CD8-positive, alpha-beta memory T cell (primary cell): ENCODE measurements around the gene SAMM50. TPM values are rescaled to one million over a fixed set of nuclear protein-coding genes. Genes with fewer than 3 reads are reported as not detected.
A peak's percentile ranks its signal among the peaks of the same experiment; 100 is the strongest.

Source experiments
- CTCF ChIA-PET: fragments of 350-600 bp; sonication (Branson Sonifier 250); formaldehyde crosslinking; loops from one replicate; lab custom pipeline; 2021; ENCODE audit warnings: antibody characterized with exemption; lab: Charles Lee
- POLR2A ChIA-PET: fragments of 350-600 bp; sonication (Branson Sonifier 250); formaldehyde crosslinking; loops from one replicate; lab custom pipeline; 2021; ENCODE audit warnings: antibody characterized with exemption; lab: Charles Lee
- DNase-seq, 5 donors: peaks; one replicate each; pipeline versions ENCODE4 v3.0.0 to v3.0.0-alpha.2; 2020 to 2022; ENCODE audit warnings: mixed read lengths in 1 of 5
- H3K27ac ChIP-seq: one replicate; pipeline ENCODE4 v1.7.0; 2013; ENCODE audit warnings: low read depth, mild to moderate bottlenecking, low read length, moderate library complexity
- H3K27me3 ChIP-seq: 2 replicates; pipeline ENCODE4 v1.7.0; 2013; ENCODE audit warnings: low read length, mild to moderate bottlenecking; ENCODE audit not compliant: insufficient read depth, poor library complexity, severe bottlenecking
- H3K36me3 ChIP-seq: 2 replicates; pipeline ENCODE4 v1.7.0; 2013; ENCODE audit warnings: mild to moderate bottlenecking, low read length, moderate library complexity; ENCODE audit not compliant: insufficient read depth
- H3K4me1 ChIP-seq: 2 replicates; pipeline ENCODE4 v1.7.0; 2013; ENCODE audit warnings: mild to moderate bottlenecking, low read length, moderate library complexity; ENCODE audit not compliant: insufficient read depth
- H3K4me3 ChIP-seq: 2 replicates; pipeline ENCODE4 v1.7.0; 2013; ENCODE audit warnings: mild to moderate bottlenecking, low read length
- H3K9me3 ChIP-seq: 2 replicates; pipeline ENCODE4 v1.7.0; 2013; ENCODE audit warnings: mild to moderate bottlenecking, low read length
- H3K27ac Mint-ChIP-seq, 8 donors: one replicate each; pipeline ENCODE4 v1.8.0; 2020 to 2021; ENCODE audit warnings: mixed read lengths in 8 of 8, mild to moderate bottlenecking in 6 of 8, inconsistent platforms in 3 of 8, moderate library complexity in 3 of 8
- H3K27me3 Mint-ChIP-seq, 2 donors: one replicate each; pipeline ENCODE4 v1.8.0; 2020 to 2021; ENCODE audit warnings: mixed read lengths in 2 of 2, mild to moderate bottlenecking in 1 of 2, moderate library complexity in 1 of 2
- H3K36me3 Mint-ChIP-seq, 3 donors: one replicate each; pipeline ENCODE4 v1.8.0; 2020 to 2021; ENCODE audit warnings: mixed read lengths in 3 of 3, inconsistent platforms in 1 of 3, mild to moderate bottlenecking in 1 of 3
- H3K4me1 Mint-ChIP-seq, 3 donors: one replicate each; pipeline ENCODE4 v1.8.0; 2020 to 2021; ENCODE audit warnings: mixed read lengths in 3 of 3, inconsistent platforms in 1 of 3, mild to moderate bottlenecking in 1 of 3
- H3K4me3 Mint-ChIP-seq, 7 donors: one replicate each; pipeline ENCODE4 v1.8.0; 2020 to 2021; ENCODE audit warnings: mixed read lengths in 7 of 7, mild to moderate bottlenecking in 6 of 7, moderate library complexity in 4 of 7, inconsistent platforms in 2 of 7
- H3K9me3 Mint-ChIP-seq, 5 donors: one replicate each; pipeline ENCODE4 v1.8.0; 2020 to 2022; ENCODE audit warnings: mixed read lengths in 5 of 5, mild to moderate bottlenecking in 3 of 5, moderate library complexity in 2 of 5, inconsistent platforms in 1 of 5
- polyA plus RNA-seq: library from polyadenylated mRNA; unstranded; fragments of 300-500 nt; fragmentation: Illumina TruSeq; gene quantifications from one replicate; pipeline ENCODE4 v1.2.3, GENCODE V29; 2021
- total RNA-seq, 2 experiments: library from RNA; stranded (reverse); gene quantifications; one replicate each; pipeline ENCODE4 v1.2.3, GENCODE V29; 2021

Gene SAMM50
- total and polyA plus RNA-seq, 3 experiments from 2014 or later = 58.8 to 67.2 (median 61.3) TPM

GRCh38 chr22:43928468-43928867 is 26.8 kb upstream of the SAMM50 start:
- Mint-ChIP-seq H3K36me3 (no peaks in the 10 kb centered on the region), H3K4me3 (no peak overlapping the region), H3K27ac (peak overlapping the region in 1 of 8 donors; percentile 8), H3K4me1 (no peaks in the 10 kb centered on the region), H3K9me3 (peaks cover 0 to 2% (median 0%) of the 10 kb centered on the region in 5 donors), H3K27me3 (peaks cover 21 to 43% of the 10 kb centered on the region in 2 donors)
- H3K9me3 ChIP-seq = no peaks in the 10 kb centered on the region
- H3K4me3 ChIP-seq = no peak overlapping the region
- H3K36me3 ChIP-seq = no peaks in the 10 kb centered on the region
- DNase-seq = no peak
- POLR2A ChIA-PET = no interaction called here
- CTCF ChIA-PET = no interaction called here
- H3K27ac ChIP-seq = no peak overlapping the region
- H3K27me3 ChIP-seq = no peaks in the 10 kb centered on the region
- H3K4me1 ChIP-seq = no peaks in the 10 kb centered on the region

GRCh38 chr22:43928908-43929307 is 26.3 kb upstream of the SAMM50 start:
- no peak overlapping the region for H3K27ac ChIP-seq

GRCh38 chr22:43931771-43932170 is 23.5 kb upstream of the SAMM50 start:
- H3K36me3 ChIP-seq = no peaks in the 10 kb centered on the region
- ChIA-PET POLR2A (no interaction called here), CTCF (interaction anchor here (1.3 kb wide), 1 partner anchor 14 kb away, joined by 3 read pairs; no protein-coding TSS in a partner anchor)
- H3K4me1 Mint-ChIP-seq = no peaks in the 10 kb centered on the region
- H3K36me3 Mint-ChIP-seq = no peaks in the 10 kb centered on the region
- peaks cover 10 to 53% of the 10 kb centered on the region in 2 donors for H3K27me3 Mint-ChIP-seq
- no peak overlapping the region for H3K27ac Mint-ChIP-seq
- peaks cover 0 to 2% (median 0%) of the 10 kb centered on the region in 5 donors for H3K9me3 Mint-ChIP-seq
- no peak overlapping the region for H3K4me3 ChIP-seq
- H3K4me1 ChIP-seq = no peaks in the 10 kb centered on the region
- H3K4me3 Mint-ChIP-seq = no peak overlapping the region
- H3K27ac ChIP-seq = no peak overlapping the region
- H3K9me3 ChIP-seq = no peaks in the 10 kb centered on the region
- H3K27me3 ChIP-seq = no peaks in the 10 kb centered on the region
- DNase-seq = no peak

More at GRCh38 chr22:43928908-43929307, 26.3 kb upstream of the SAMM50 start:
- H3K9me3 ChIP-seq = no peaks in the 10 kb centered on the region
- Mint-ChIP-seq H3K36me3 (no peaks in the 10 kb centered on the region), H3K27me3 (peaks cover 21 to 46% of the 10 kb centered on the region in 2 donors), H3K9me3 (peaks cover 0 to 2% (median 0%) of the 10 kb centered on the region in 5 donors), H3K4me3 (no peak overlapping the region), H3K4me1 (no peaks in the 10 kb centered on the region), H3K27ac (peak overlapping the region in 1 of 8 donors; percentile 8)
- no peaks in the 10 kb centered on the region for H3K27me3 ChIP-seq
- CTCF ChIA-PET = no interaction called here
- H3K4me3 ChIP-seq = no peak overlapping the region
- no peaks in the 10 kb centered on the region for H3K36me3 ChIP-seq
- POLR2A ChIA-PET = no interaction called here
- no peaks in the 10 kb centered on the region for H3K4me1 ChIP-seq
- DNase-seq = no peak

GRCh38 chr22:43941449-43941848 is 13.8 kb upstream of the SAMM50 start:
- no peaks in the 10 kb centered on the region for H3K9me3 Mint-ChIP-seq
- H3K27me3 ChIP-seq = no peaks in the 10 kb centered on the region
- peak overlapping the region in 1 of 8 donors; percentile 75 for H3K27ac Mint-ChIP-seq
- H3K36me3 Mint-ChIP-seq = peaks cover 0 to 2% (median 0%) of the 10 kb centered on the region in 3 donors
- H3K4me1 ChIP-seq = no peaks in the 10 kb centered on the region
- no peaks in the 10 kb centered on the region for H3K36me3 ChIP-seq
- DNase-seq = no peak
- H3K9me3 ChIP-seq = no peaks in the 10 kb centered on the region
- ChIA-PET CTCF (no interaction called here), POLR2A (no interaction called here)
- H3K4me1 Mint-ChIP-seq = no peaks in the 10 kb centered on the region
- no peak overlapping the region for H3K4me3 ChIP-seq
- peaks cover 13 to 29% of the 10 kb centered on the region in 2 donors for H3K27me3 Mint-ChIP-seq
- H3K4me3 Mint-ChIP-seq = no peak overlapping the region
- H3K27ac ChIP-seq = no peak overlapping the region

- ChIA-PET CTCF (interaction anchor here (1.9 to 2.4 kb wide), 2 partner anchors 8 to 10 kb away, joined by 10 to 11 read pairs; partner anchors contain the start of gene SAMM50), POLR2A (no interaction called here)
- no peak overlapping the region for H3K27ac ChIP-seq
- H3K4me1 Mint-ChIP-seq = no peaks in the 10 kb centered on the region
- no peaks in the 10 kb centered on the region for H3K9me3 Mint-ChIP-seq
- H3K4me3 ChIP-seq = no peak overlapping the region
- H3K4me1 ChIP-seq = no peaks in the 10 kb centered on the region
- no peak overlapping the region for H3K4me3 Mint-ChIP-seq
- peaks cover 13 to 21% of the 10 kb centered on the region in 2 donors for H3K27me3 Mint-ChIP-seq
- H3K27ac Mint-ChIP-seq = no peak overlapping the region
- no peaks in the 10 kb centered on the region for H3K9me3 ChIP-seq
- no peaks in the 10 kb centered on the region for H3K27me3 ChIP-seq
- no peaks in the 10 kb centered on the region for H3K36me3 ChIP-seq
- H3K36me3 Mint-ChIP-seq = peaks cover 0 to 2% (median 0%) of the 10 kb centered on the region in 3 donors
- no peak for DNase-seq
Measured at GRCh38 chr22:43944670-43945430, 10.4 kb upstream of the SAMM50 start.

GRCh38 chr22:43945632-43946383 is 9.4 kb upstream of the SAMM50 start:
- Histone ChIP-seq H3K4me1 (no peaks in the 10 kb centered on the region), H3K27me3 (no peaks in the 10 kb centered on the region), H3K9me3 (no peaks in the 10 kb centered on the region), H3K4me3 (no peak overlapping the region), H3K27ac (no peak overlapping the region), H3K36me3 (no peaks in the 10 kb centered on the region)
- H3K4me3 Mint-ChIP-seq = no peak overlapping the region
- no peaks in the 10 kb centered on the region for H3K9me3 Mint-ChIP-seq
- POLR2A ChIA-PET = no interaction called here
- CTCF ChIA-PET = interaction anchor here (0.6 to 2.4 kb wide), 6 partner anchors 9 to 853 kb away, joined by 3 to 11 read pairs (median 3); partner anchors contain the start of gene SAMM50
- H3K27ac Mint-ChIP-seq = no peak overlapping the region
- no peaks in the 10 kb centered on the region for H3K4me1 Mint-ChIP-seq
- H3K36me3 Mint-ChIP-seq = peaks cover 0 to 2% (median 0%) of the 10 kb centered on the region in 3 donors
- peak; percentile 31 to 70 (median 40) for DNase-seq
- peaks cover 15 to 25% of the 10 kb centered on the region in 2 donors for H3K27me3 Mint-ChIP-seq

GRCh38 chr22:43946384-43946667 is 8.9 kb upstream of the SAMM50 start:
- no peak overlapping the region for H3K4me3 Mint-ChIP-seq
- no peaks in the 10 kb centered on the region for H3K4me1 Mint-ChIP-seq
- Histone ChIP-seq H3K4me1 (no peaks in the 10 kb centered on the region), H3K27me3 (no peaks in the 10 kb centered on the region), H3K9me3 (no peaks in the 10 kb centered on the region), H3K4me3 (no peak overlapping the region), H3K36me3 (no peaks in the 10 kb centered on the region), H3K27ac (no peak overlapping the region)
- no peak overlapping the region for H3K27ac Mint-ChIP-seq
- DNase-seq = no peak
- no peaks in the 10 kb centered on the region for H3K9me3 Mint-ChIP-seq
- H3K36me3 Mint-ChIP-seq = peaks cover 0 to 2% (median 0%) of the 10 kb centered on the region in 3 donors
- CTCF ChIA-PET = interaction anchor here (0.6 to 2.4 kb wide), 4 partner anchors 8 to 853 kb away, joined by 3 to 11 read pairs (median 6); partner anchors contain the start of gene SAMM50
- POLR2A ChIA-PET = no interaction called here
- H3K27me3 Mint-ChIP-seq = peaks cover 13 to 25% of the 10 kb centered on the region in 2 donors
